DOHH2 (cell line): ENCODE measurements around the gene CNTN4.

ENCODE experiments used
- CTCF ChIP-seq: fragments of 200-600 bp; sonication (generic); IDR thresholded peaks from one replicate; pipeline ENCODE4 v1.5.1; 2014; ENCODE audit warnings: antibody characterized with exemption, mild to moderate bottlenecking, low read depth, low read length; ENCODE audit not compliant: poor library complexity, severe bottlenecking
- EZH2phosphoT487 ChIP-seq: fragments of 200-600 bp; sonication (generic); IDR thresholded peaks from 2 replicates; pipeline ENCODE4 v1.6.1; 2017; ENCODE audit warnings: borderline replicate concordance, mild to moderate bottlenecking, antibody characterized with exemption, low read length, moderate library complexity, mixed read lengths

- TF ChIP-seq CTCF: no peak
- TF ChIP-seq EZH2phosphoT487: no peak
These were observed 835.9 kb downstream of the CNTN4 start for GRCh38 chr3:2934541-2934940.
